Epithelial cell of prostate (primary cell): ENCODE results near the gene PAPLN.

Experiments
- DNase-seq: peaks from one replicate; pipeline ENCODE4 v3.0.0-alpha.2; 2011; ENCODE audit warnings: low read depth, low spot score
- H3K27ac ChIP-seq: fragments of 450-650 bp; 2 replicates; pipeline ENCODE4 v1.5.1; 2017; ENCODE audit warnings: mild to moderate bottlenecking

Gene PAPLN

GRCh38 chr14:73258076-73258475, 20.8 kb downstream of the PAPLN start:
- no peak overlapping the region for H3K27ac ChIP-seq
- DNase-seq = no peak

GRCh38 chr14:73258845-73259611, 21.7 kb downstream of the PAPLN start:
- no peak overlapping the region for H3K27ac ChIP-seq
- no peak for DNase-seq

- H3K27ac ChIP-seq = no peak overlapping the region
- no peak for DNase-seq
Observed at GRCh38 chr14:73259837-73260236, 22.5 kb downstream of the PAPLN start.

GRCh38 chr14:73260574-73260973, 23.3 kb downstream of the PAPLN start:
- no peak for DNase-seq

GRCh38 chr14:73261075-73261474, 23.8 kb downstream of the PAPLN start:
- no peak overlapping the region for H3K27ac ChIP-seq
- DNase-seq = no peak

More at GRCh38 chr14:73260574-73260973, 23.3 kb downstream of the PAPLN start:
- no peak overlapping the region for H3K27ac ChIP-seq

- no peak for DNase-seq
Observed at GRCh38 chr14:73261520-73262426, 24.5 kb downstream of the PAPLN start.

GRCh38 chr14:73262427-73263183, 25.3 kb downstream of the PAPLN start:
- DNase-seq = no peak
- no peak overlapping the region for H3K27ac ChIP-seq

More at GRCh38 chr14:73261520-73262426, 24.5 kb downstream of the PAPLN start:
- H3K27ac ChIP-seq = no peak overlapping the region

GRCh38 chr14:73263606-73264005, 26.3 kb downstream of the PAPLN start:
- no peak overlapping the region for H3K27ac ChIP-seq
- DNase-seq = no peak

- DNase-seq = no peak
- no peak overlapping the region for H3K27ac ChIP-seq
Observed at GRCh38 chr14:73264080-73264884, 27.0 kb downstream of the PAPLN start.

- H3K27ac ChIP-seq = no peak overlapping the region
- no peak for DNase-seq
Observed at GRCh38 chr14:73264885-73265720, 27.8 kb downstream of the PAPLN start.

GRCh38 chr14:73265721-73266046, 28.4 kb downstream of the PAPLN start:
- H3K27ac ChIP-seq = no peak overlapping the region
- no peak for DNase-seq

GRCh38 chr14:73266317-73266716, 29.0 kb downstream of the PAPLN start:
- H3K27ac ChIP-seq = no peak overlapping the region
- no peak for DNase-seq

GRCh38 chr14:73267474-73267873, 30.2 kb downstream of the PAPLN start:
- no peak overlapping the region for H3K27ac ChIP-seq
- no peak for DNase-seq

- no peak overlapping the region for H3K27ac ChIP-seq
- DNase-seq = no peak
Observed at GRCh38 chr14:73269729-73270531, 32.6 kb downstream of the PAPLN start.

- no peak for DNase-seq
- H3K27ac ChIP-seq = no peak overlapping the region
Observed at GRCh38 chr14:73272393-73272792, 35.1 kb downstream of the PAPLN start.

- DNase-seq = no peak
Observed at GRCh38 chr14:73273799-73274198, 36.5 kb downstream of the PAPLN start.

GRCh38 chr14:73276836-73277235, 39.5 kb downstream of the PAPLN start:
- no peak overlapping the region for H3K27ac ChIP-seq
- DNase-seq = no peak

More at GRCh38 chr14:73273799-73274198, 36.5 kb downstream of the PAPLN start:
- H3K27ac ChIP-seq = no peak overlapping the region

- H3K27ac ChIP-seq = no peak overlapping the region
- DNase-seq = no peak
Observed at GRCh38 chr14:73277376-73277775, 40.1 kb downstream of the PAPLN start.
